Common myeloid progenitor, CD34-positive (primary cell): ENCODE data around the gene TLR6.

Source experiments
- CTCF ChIA-PET: fragments of 350-600 bp; sonication (Branson Sonifier 250); formaldehyde crosslinking; loops from one replicate; lab custom pipeline; 2021; ENCODE audit warnings: antibody characterized with exemption; lab: Charles Lee
- POLR2A ChIA-PET: fragments of 350-600 bp; sonication (Branson Sonifier 250); formaldehyde crosslinking; loops from one replicate; lab custom pipeline; 2021; ENCODE audit warnings: antibody characterized with exemption; lab: Charles Lee
- DNase-seq, 3 donors: peaks; one replicate each; pipeline versions ENCODE4 v3.0.0 to v3.0.0-alpha.2; 2013
- H3K27ac ChIP-seq, 2 experiments: 1 replicate in 1 of 2; 2 replicates in 1 of 2; pipeline ENCODE4 v1.7.0; 2013; ENCODE audit warnings: inconsistent platforms in 2 of 2, low read length in 2 of 2, mild to moderate bottlenecking in 2 of 2, low read depth in 1 of 2, moderate library complexity in 1 of 2; ENCODE audit not compliant: severe bottlenecking in 2 of 2, insufficient read depth in 1 of 2, poor library complexity in 1 of 2
- H3K27me3 ChIP-seq, 5 experiments: replicated peaks in 2 of 5; 1 replicate in 3 of 5; 2 replicates in 2 of 5; pipeline versions ENCODE4 v1.6.1 to v1.7.0; 2013; ENCODE audit warnings: low read length in 4 of 5, mild to moderate bottlenecking in 2 of 5, moderate library complexity in 2 of 5, inconsistent platforms in 1 of 5; ENCODE audit not compliant: insufficient read depth in 5 of 5, control insufficient read depth in 4 of 5
- H3K36me3 ChIP-seq, 4 experiments: 1 replicate in 2 of 4; 2 replicates in 2 of 4; pipeline versions ENCODE4 v1.6.1 to v1.7.0; 2013; ENCODE audit warnings: low read length in 3 of 4, control low read depth in 1 of 4, mild to moderate bottlenecking in 1 of 4; ENCODE audit not compliant: control insufficient read depth in 4 of 4, insufficient read depth in 4 of 4
- H3K4me1 ChIP-seq, 4 experiments: 1 replicate in 3 of 4; 2 replicates in 1 of 4; pipeline versions ENCODE4 v1.6.1 to v1.7.1; 2013; ENCODE audit warnings: low read length in 3 of 4, mild to moderate bottlenecking in 3 of 4, control low read depth in 1 of 4, inconsistent platforms in 1 of 4, moderate library complexity in 1 of 4; ENCODE audit not compliant: control insufficient read depth in 4 of 4, insufficient read depth in 4 of 4; ENCODE audit errors: control extremely low read depth in 1 of 4
- H3K4me3 ChIP-seq, 7 experiments: 1 replicate in 4 of 7; 2 replicates in 3 of 7; pipeline versions ENCODE4 v1.5.1 to v1.7.0; 2013; ENCODE audit warnings: mild to moderate bottlenecking in 7 of 7, low read length in 6 of 7, moderate library complexity in 6 of 7, inconsistent platforms in 2 of 7, low read depth in 2 of 7, control low read depth in 1 of 7; ENCODE audit not compliant: insufficient read depth in 4 of 7, control insufficient read depth in 1 of 7; ENCODE audit errors: extremely low read depth in 1 of 7
- H3K9me3 ChIP-seq, 5 experiments: 1 replicate in 4 of 5; 2 replicates in 1 of 5; pipeline versions ENCODE4 v1.6.1 to v1.7.1; 2013; ENCODE audit warnings: low read length in 4 of 5, mild to moderate bottlenecking in 2 of 5, inconsistent platforms in 1 of 5, low read depth in 1 of 5, moderate library complexity in 1 of 5; ENCODE audit not compliant: control insufficient read depth in 4 of 5, insufficient read depth in 2 of 5; ENCODE audit errors: control extremely low read depth in 1 of 5
- WGBS: methylation state at CpG from one replicate; pipeline ENCODE4 v1.1.5; 2013; ENCODE audit not compliant: insufficient coverage; 5-methylcytosine and 5-hydroxymethylcytosine counted together

TLR6 gene

GRCh38 chr4:38846015-38846414 lies 10.6 kb downstream of the TLR6 start:
- Histone ChIP-seq H3K4me3 (no peak overlapping the region), H3K4me1 (no peaks in the 10 kb centered on the region), H3K9me3 (peaks cover 0 to 8% (median 2%) of the 10 kb centered on the region in 5 experiments), H3K36me3 (peaks cover 0 to 8% (median 6%) of the 10 kb centered on the region in 4 experiments), H3K27ac (no peak overlapping the region), H3K27me3 (no peaks in the 10 kb centered on the region)
- CTCF ChIA-PET, result interaction anchor here (1.3 to 1.7 kb wide), 2 partner anchors 15 to 46 kb away, joined by 3 to 6 read pairs; no protein-coding TSS in a partner anchor
- no peak for DNase-seq
- POLR2A ChIA-PET, result no interaction called here
- WGBS, result 100% methylated on average over 1 of the region's 3 CpGs

- peaks cover 0 to 7% (median 0%) of the 10 kb centered on the region in 5 experiments for H3K9me3 ChIP-seq
- CTCF ChIA-PET, result interaction anchor here (0.8 to 1.3 kb wide), 2 partner anchors 18 to 61 kb away, joined by 3 read pairs; no protein-coding TSS in a partner anchor
- no peak overlapping the region for H3K4me3 ChIP-seq
- H3K27ac ChIP-seq, result no peak overlapping the region
- POLR2A ChIA-PET, result no interaction called here
- H3K27me3 ChIP-seq, result no peaks in the 10 kb centered on the region
- H3K36me3 ChIP-seq, result peaks cover 0 to 8% (median 6%) of the 10 kb centered on the region in 4 experiments
- no peak for DNase-seq
- no peaks in the 10 kb centered on the region for H3K4me1 ChIP-seq
- WGBS, result 95% methylated on average over 4 of the region's 4 CpGs
These were observed 13.6 kb downstream of the TLR6 start for GRCh38 chr4:38842994-38843393.

GRCh38 chr4:38837849-38838248 lies 18.8 kb downstream of the TLR6 start:
- Histone ChIP-seq H3K4me3 (no peak overlapping the region), H3K27ac (no peak overlapping the region), H3K4me1 (no peaks in the 10 kb centered on the region), H3K27me3 (no peaks in the 10 kb centered on the region), H3K9me3 (peaks cover 0 to 31% (median 9%) of the 10 kb centered on the region in 5 experiments), H3K36me3 (peaks cover 0 to 4% (median under 1%) of the 10 kb centered on the region in 4 experiments)
- ChIA-PET CTCF (no interaction called here), POLR2A (no interaction called here)
- DNase-seq, result peak; percentile 55 to 88 (median 80)
- WGBS, result no CpG with 5 or more reads among the region's 2 CpGs

- CTCF ChIA-PET, result no interaction called here
- no peak overlapping the region for H3K4me3 ChIP-seq
These were observed 19.3 kb downstream of the TLR6 start for GRCh38 chr4:38837334-38837733.

GRCh38 chr4:38834570-38834969 lies 22.0 kb downstream of the TLR6 start:
- DNase-seq, result no peak
- Histone ChIP-seq H3K27me3 (no peaks in the 10 kb centered on the region), H3K4me1 (no peaks in the 10 kb centered on the region), H3K27ac (no peak overlapping the region), H3K9me3 (peaks cover 4 to 39% (median 9%) of the 10 kb centered on the region in 5 experiments), H3K36me3 (peaks cover 0 to 5% (median 2%) of the 10 kb centered on the region in 4 experiments), H3K4me3 (no peak overlapping the region)
- ChIA-PET CTCF (interaction anchor here (0.9 to 1.5 kb wide), 4 partner anchors 29 to 69 kb away, joined by 3 read pairs; no protein-coding TSS in a partner anchor), POLR2A (interaction anchor here (0.7 kb wide), 1 partner anchor 1173 kb away, joined by 3 read pairs; no protein-coding TSS in a partner anchor)
- no CpG with 5 or more reads among the region's 4 CpGs for WGBS

More at GRCh38 chr4:38837334-38837733, 19.3 kb downstream of the TLR6 start:
- Histone ChIP-seq H3K27me3 (no peaks in the 10 kb centered on the region), H3K27ac (no peak overlapping the region), H3K4me1 (no peaks in the 10 kb centered on the region), H3K36me3 (peaks cover 0 to 2% (median under 1%) of the 10 kb centered on the region in 4 experiments), H3K9me3 (peaks cover 4 to 36% (median 9%) of the 10 kb centered on the region in 5 experiments)
- POLR2A ChIA-PET, result no interaction called here
- no peak for DNase-seq

GRCh38 chr4:38832624-38833528 lies 23.7 kb downstream of the TLR6 start:
- POLR2A ChIA-PET, result interaction anchor here (0.5 kb wide), 1 partner anchor 270 kb away, joined by 6 read pairs; no protein-coding TSS in a partner anchor
- CTCF ChIA-PET, result interaction anchor here (1.5 kb wide), 1 partner anchor 37 kb away, joined by 3 read pairs; no protein-coding TSS in a partner anchor
- DNase-seq, result no peak
- WGBS, result 96% methylated on average over 7 of the region's 7 CpGs
- H3K36me3 ChIP-seq, result peaks cover 0 to 13% (median 2%) of the 10 kb centered on the region in 4 experiments
- H3K9me3 ChIP-seq, result peaks cover 4 to 39% (median 9%) of the 10 kb centered on the region in 5 experiments
- no peaks in the 10 kb centered on the region for H3K27me3 ChIP-seq
- H3K4me3 ChIP-seq, result no peak overlapping the region
- H3K4me1 ChIP-seq, result no peaks in the 10 kb centered on the region
- H3K27ac ChIP-seq, result no peak overlapping the region
